ENCODE data around the gene PKDREJ. TPM values are rescaled to one million over a fixed set of nuclear protein-coding genes. Genes with fewer than 3 reads are reported as not detected.
"Not testable (repeated sequence)": the region's sequence is repeated elsewhere in the genome, so short reads cannot be mapped to it uniquely, and the experiment has no call there.

PKDREJ gene
- total RNA-seq, 4 donors from 2014 or later: 0.11 to 0.34 (median 0.34) TPM; not detected in 1

DNA sequence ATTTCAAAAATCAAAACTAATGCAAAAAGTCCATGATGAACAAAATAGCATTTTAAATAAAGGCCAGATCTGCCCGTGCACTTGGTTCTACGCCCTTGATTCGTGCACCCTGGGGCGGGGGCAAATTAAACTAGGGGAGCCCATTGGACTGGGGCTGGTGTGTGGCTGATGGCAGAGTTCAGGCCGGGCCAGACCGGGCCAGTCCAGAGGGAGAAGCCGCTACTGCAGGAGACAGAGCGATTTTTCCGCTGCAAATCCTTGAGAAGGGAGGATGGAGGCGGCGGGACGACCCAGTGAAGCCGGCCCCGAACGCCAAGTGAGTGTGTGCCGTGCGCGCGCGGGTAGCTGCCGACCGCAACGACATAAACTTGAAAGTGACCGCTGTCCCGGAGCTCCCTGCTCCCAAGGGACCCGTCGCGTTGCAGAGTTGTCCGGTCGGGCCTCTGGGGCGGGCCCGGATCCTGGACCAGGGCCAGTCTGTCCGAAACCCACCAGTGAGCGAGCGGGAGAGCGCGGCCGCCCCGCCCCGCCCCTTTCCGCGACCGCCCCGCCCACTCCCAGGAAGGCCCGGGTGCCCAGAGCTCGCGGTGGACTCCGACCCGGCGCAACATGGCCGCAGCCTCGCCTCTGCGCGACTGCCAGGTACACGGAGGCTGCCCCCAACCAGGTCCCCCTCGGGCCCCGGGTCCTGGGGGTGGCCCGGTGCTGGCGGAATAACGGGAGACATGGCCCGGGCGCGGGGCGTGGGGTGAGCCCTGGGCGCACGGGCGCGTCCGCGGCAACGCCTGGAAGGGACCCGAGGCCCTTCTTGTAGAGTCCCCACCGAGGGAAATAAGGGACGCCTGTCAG is 4.5 kb upstream of the PKDREJ start, which contains the start of gene TTC38:
Gene TTC38, plus strand, starts transcription at position 578 of the 849 bp plus-strand sequence. Its CDS starts 32 bp downstream, at position 610.
- no peak for TF ChIP-seq EP300 (IDR thresholded peaks at IDR 0.05)
- TF ChIP-seq, protein P1, sequence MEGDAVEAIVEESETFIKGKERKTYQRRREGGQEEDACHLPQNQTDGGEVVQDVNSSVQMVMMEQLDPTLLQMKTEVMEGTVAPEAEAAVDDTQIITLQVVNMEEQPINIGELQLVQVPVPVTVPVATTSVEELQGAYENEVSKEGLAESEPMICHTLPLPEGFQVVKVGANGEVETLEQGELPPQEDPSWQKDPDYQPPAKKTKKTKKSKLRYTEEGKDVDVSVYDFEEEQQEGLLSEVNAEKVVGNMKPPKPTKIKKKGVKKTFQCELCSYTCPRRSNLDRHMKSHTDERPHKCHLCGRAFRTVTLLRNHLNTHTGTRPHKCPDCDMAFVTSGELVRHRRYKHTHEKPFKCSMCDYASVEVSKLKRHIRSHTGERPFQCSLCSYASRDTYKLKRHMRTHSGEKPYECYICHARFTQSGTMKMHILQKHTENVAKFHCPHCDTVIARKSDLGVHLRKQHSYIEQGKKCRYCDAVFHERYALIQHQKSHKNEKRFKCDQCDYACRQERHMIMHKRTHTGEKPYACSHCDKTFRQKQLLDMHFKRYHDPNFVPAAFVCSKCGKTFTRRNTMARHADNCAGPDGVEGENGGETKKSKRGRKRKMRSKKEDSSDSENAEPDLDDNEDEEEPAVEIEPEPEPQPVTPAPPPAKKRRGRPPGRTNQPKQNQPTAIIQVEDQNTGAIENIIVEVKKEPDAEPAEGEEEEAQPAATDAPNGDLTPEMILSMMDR (IDR thresholded peaks at IDR 0.05): no peak
- TF ChIP-seq POLR2AphosphoS5 (IDR thresholded peaks at IDR 0.05): no peak
- no peak for TF ChIP-seq POLR2A (IDR thresholded peaks at IDR 0.05)
- Histone ChIP-seq H3K27ac (peak within 1 kb of the TSS; percentile 20), H3K4me3 (peak within 1 kb of the TSS; percentile 61), H3K36me3 (peaks cover 4% of the 10 kb centered on the region), H3K4me1 (peaks cover 25% of the 10 kb centered on the region), H3K27me3 (no peaks in the 10 kb centered on the region), H3K9me3 (no peaks in the 10 kb centered on the region)
- WGBS: 1% methylated on average over 18 of the region's 74 CpGs
- peak; percentile 93 to 95 for DNase-seq (ENCODE audit: low spot score in 2 of 2)

DNA sequence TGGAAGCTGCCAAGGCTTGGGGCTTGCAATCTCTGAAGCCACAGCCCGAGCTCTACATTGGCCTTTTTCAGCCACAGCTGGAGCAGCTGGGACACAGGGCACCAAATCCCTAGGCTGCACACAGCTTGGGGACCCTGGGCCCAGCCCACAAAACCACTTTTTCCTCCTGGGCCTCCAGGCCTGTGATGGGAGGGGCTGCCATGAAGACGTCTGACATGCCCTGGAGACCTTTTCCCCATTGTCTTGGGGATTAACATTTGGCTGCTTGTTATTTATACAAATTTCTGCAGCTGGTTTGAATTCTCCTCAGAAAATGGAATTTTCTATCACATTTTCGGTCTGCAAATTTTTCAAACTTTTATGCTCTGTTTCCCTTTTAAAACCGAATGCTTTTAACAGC is 2.5 kb upstream of the PKDREJ start:
- DNase-seq (ENCODE audit: low spot score in 2 of 2): peak in 1 of 2 donors; percentile 54
- WGBS: 81% methylated on average over 4 of the region's 4 CpGs
- not testable (repeated sequence) for H3K9me3 ChIP-seq, H3K27me3 ChIP-seq, H3K36me3 ChIP-seq, H3K4me3 ChIP-seq, H3K27ac ChIP-seq
- peaks cover 28% of the 10 kb centered on the region for H3K4me1 ChIP-seq

DNA sequence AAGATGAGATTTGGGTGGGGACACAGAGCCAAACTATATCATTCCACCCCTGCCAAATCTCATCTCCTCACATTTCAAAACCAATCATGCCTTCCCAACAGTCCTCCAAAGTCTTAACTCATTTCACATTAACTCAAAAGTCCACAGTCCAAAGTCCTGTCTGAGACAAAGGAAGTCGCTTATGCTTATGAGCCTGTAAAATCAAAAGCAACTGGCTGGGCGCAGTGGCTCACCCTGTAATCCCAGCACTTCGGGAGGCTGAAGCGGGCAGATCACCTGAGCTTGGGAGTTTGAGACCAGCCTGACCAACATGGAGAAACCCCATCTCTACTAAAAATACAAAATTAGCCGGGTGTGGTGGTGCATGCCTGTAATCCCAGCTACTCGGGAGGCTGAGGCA is 1.4 kb upstream of the PKDREJ start:
- H3K36me3 ChIP-seq; H3K9me3 ChIP-seq; DNase-seq (ENCODE audit: low spot score in 2 of 2); H3K27ac ChIP-seq; H3K27me3 ChIP-seq; H3K4me3 ChIP-seq: not testable (repeated sequence)
- 98% methylated on average over 6 of the region's 6 CpGs for WGBS
- peaks cover 28% of the 10 kb centered on the region for H3K4me1 ChIP-seq

DNA sequence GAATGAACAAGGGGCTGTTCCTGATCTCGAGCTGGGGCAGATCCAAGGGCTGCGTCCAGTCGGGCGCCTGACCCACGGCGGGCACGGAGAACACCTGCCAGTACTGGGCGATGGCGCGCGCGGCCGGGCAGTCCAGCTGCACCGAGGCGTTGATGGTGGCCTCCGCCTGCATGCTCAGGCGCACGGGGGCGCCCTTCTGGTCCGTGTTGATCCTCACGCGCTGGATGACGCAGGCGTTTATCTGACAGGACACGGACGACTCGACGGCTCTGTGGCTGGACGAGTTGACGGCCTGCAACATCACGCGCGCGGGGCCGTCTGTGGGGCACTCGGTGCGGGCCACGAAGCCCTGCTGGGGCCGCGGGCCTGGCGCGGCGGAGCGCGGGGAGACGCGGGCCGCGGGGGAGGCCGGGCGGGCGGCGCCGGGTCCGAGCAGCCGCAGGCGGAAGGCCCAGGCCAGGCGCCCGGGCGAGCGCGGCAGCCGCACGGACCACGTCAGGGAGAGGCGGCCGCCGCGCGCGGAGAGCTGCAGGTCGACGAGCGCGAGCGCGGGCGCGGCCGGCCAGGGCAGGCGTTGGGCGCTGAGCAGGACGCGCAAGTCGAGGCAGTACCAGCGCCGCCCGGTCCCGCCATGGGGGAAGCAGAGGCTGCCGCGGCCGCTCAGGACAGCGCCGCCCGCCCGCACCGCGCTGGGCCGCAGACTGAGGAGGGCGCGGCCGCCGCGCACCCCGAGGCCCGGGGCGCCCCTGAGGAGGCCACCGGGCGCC is 511 bp downstream of the PKDREJ start:
- peak overlapping the region; percentile 46 for H3K4me3 ChIP-seq
- no CpG with 5 or more reads among the region's 109 CpGs for WGBS
- no peaks in the 10 kb centered on the region for H3K9me3 ChIP-seq
- peaks cover 4% of the 10 kb centered on the region for H3K27me3 ChIP-seq
- H3K27ac ChIP-seq: no peak overlapping the region
- no peaks in the 10 kb centered on the region for H3K36me3 ChIP-seq
- TF ChIP-seq POLR2A (IDR thresholded peaks at IDR 0.05): no peak
- no peak for TF ChIP-seq EP300 (IDR thresholded peaks at IDR 0.05)
- TF ChIP-seq, protein P1 (IDR thresholded peaks at IDR 0.05): peak in 1 of 2 donors; percentile 15
- TF ChIP-seq POLR2AphosphoS5 (IDR thresholded peaks at IDR 0.05): no peak
- peaks cover 16% of the 10 kb centered on the region for H3K4me1 ChIP-seq
- DNase-seq (ENCODE audit: low spot score in 2 of 2): peak in 1 of 2 donors; percentile 89

DNA sequence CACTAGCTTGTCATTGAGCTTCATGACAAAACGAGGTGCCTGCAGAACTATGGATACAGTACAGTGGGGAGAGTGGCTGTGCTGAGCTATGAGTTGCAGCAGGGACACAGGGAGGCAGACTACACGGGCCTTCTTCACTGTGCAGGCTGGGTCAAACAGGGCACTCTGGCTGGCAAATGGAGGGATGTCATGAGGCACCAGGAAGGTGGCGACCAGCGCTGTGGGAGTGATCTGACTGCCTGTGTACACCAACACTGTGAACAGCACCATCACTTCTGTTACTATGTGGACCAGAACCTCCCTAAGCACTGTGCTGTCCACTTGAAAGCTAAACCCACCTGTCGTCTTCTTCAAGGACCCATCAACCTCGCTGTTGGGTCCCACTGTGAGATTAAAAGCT is 3.1 kb downstream of the PKDREJ start:
- no peaks in the 10 kb centered on the region for H3K9me3 ChIP-seq
- WGBS: 84% methylated on average over 6 of the region's 6 CpGs
- TF ChIP-seq, protein P1 (IDR thresholded peaks at IDR 0.05): no peak
- no peak for TF ChIP-seq POLR2A (IDR thresholded peaks at IDR 0.05)
- TF ChIP-seq POLR2AphosphoS5 (IDR thresholded peaks at IDR 0.05): no peak
- no peak for TF ChIP-seq EP300 (IDR thresholded peaks at IDR 0.05)

DNA sequence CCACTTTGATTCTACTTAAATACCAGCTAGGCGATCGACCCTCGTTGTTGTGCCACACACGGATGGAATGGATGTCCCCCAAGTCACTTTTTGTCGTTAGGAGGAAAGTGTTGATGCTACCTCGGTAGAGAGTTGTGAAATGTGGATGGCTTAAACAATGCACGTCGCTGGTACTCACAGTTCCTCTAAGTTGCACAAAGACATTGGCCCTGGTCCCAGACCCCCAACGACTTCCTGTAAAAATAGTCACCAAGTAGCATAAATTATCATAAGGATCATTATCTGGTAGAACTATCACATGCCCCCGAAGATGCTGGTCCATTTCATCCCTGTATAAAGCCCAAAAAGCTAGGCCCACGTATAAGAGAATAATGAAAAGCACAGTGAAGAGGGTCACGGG is 3.8 kb downstream of the PKDREJ start:
- H3K4me3 ChIP-seq: no peak overlapping the region
- 82% methylated on average over 12 of the region's 12 CpGs for WGBS
- TF ChIP-seq, protein P1 (IDR thresholded peaks at IDR 0.05): no peak
- TF ChIP-seq EP300 (IDR thresholded peaks at IDR 0.05): no peak
- no peak for TF ChIP-seq POLR2AphosphoS5 (IDR thresholded peaks at IDR 0.05)
- no peak for TF ChIP-seq POLR2A (IDR thresholded peaks at IDR 0.05)
- no peaks in the 10 kb centered on the region for H3K9me3 ChIP-seq
- H3K27me3 ChIP-seq: peaks cover 4% of the 10 kb centered on the region
- H3K4me1 ChIP-seq: peaks cover 8% of the 10 kb centered on the region
- no peaks in the 10 kb centered on the region for H3K36me3 ChIP-seq
- DNase-seq (ENCODE audit: low spot score in 2 of 2): no peak
- H3K27ac ChIP-seq: no peak overlapping the region

More for the DNA sequence above, 3.1 kb downstream of the PKDREJ start:
- Histone ChIP-seq H3K27ac (no peak overlapping the region), H3K27me3 (peaks cover 4% of the 10 kb centered on the region), H3K4me3 (no peak overlapping the region), H3K4me1 (peaks cover 8% of the 10 kb centered on the region), H3K36me3 (no peaks in the 10 kb centered on the region)
- DNase-seq (ENCODE audit: low spot score in 2 of 2): no peak

Measured in suprapubic skin (tissue), 4 donors.